GM18858 (cell line): ENCODE data around the gene CACNA1A.
"Not testable (repeated sequence)": the region's sequence is repeated elsewhere in the genome, so short reads cannot be mapped to it uniquely, and the experiment has no call there.

Experiments used
- ATAC-seq: cut with Tn5 transposase; IDR thresholded peaks from one replicate; pipeline ENCODE4 v1.9.1; 2021; ENCODE audit not compliant: unreplicated experiment

Gene CACNA1A

GRCh38 chr19:13427273-13428051 is 78.8 kb downstream of the CACNA1A start:
- no peak for ATAC-seq

DNA sequence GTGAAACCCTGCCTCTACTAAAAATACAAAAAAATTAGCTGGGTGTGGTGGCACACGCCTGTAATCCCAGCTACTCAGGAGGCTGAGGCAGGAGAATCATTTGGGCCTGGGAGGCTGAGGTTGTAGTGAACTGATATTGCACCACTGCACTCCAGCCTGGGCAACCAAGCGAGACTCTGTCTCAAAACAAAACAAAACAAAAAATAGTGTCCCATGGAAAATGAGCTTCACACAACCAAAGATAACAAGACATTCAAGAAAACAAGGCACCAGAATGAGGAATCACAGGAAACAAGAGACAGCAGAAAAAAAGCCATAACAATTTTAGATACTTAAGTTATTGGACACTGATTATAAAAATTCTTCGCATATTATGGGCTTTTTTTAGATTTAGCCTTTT is 80.4 kb downstream of the CACNA1A start:
- not testable (repeated sequence) for ATAC-seq

GRCh38 chr19:13425151-13425550 is 81.1 kb downstream of the CACNA1A start:
- no peak for ATAC-seq

DNA sequence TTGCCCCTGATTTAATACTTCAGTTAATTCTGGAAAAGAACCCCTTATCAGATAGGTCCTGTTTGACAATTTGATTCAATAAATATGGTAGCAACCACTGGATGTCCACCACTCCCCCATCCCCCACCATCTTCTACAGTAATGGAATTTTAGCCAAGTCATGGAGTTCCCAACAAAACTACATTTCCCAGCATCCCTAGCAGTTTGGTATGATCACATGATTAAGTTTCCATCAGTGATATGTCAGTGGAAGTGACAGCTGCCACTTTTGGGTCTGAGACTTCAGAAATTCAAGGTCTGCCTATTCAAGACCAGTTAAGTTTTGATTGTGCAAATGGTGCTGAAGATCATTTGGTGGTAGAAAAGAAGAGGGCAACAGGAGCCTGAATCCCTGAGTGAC is 85.5 kb downstream of the CACNA1A start:
- no peak for ATAC-seq

DNA sequence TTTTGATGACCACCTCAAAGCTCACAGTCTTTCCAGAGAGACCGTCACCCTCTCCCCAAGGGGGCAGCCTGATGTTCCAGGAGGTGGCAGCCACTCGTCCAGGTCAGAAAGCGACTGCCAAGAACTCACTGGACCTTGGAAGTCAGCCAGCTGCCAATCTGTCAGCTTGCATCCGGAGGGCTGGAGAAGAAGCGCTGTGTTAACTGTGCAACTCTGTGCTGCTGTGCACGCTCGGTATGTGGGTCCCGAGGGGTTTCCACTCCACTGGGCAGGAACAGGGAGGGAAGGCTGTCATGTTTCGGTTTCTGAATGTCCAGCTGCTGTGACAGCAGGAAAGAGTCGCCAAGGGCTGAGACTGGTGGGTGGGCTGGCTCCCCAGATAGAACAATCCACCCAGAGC is 89.2 kb downstream of the CACNA1A start:
- ATAC-seq = no peak

DNA sequence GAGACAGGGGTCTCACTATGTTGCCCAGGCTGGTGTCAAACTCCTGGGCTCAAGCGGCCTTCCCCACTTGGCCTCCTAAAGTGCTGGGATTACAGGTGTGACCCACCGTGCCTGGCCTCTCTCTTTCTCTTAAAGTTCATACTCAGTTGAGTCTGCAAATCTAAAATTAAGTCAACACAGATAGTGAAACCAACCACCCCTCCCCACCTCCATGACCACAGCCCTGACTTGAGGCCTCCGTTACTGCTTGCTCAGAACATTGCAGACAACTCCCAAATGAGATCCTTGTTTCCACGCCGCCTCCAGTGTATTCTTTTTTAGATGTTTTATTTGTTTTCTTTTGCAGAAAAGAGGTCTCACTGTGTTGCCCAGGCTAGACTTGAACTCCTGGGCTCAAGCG is 94.4 kb downstream of the CACNA1A start:
- ATAC-seq = no peak

GRCh38 chr19:13410946-13411345 is 95.3 kb downstream of the CACNA1A start:
- no peak for ATAC-seq

DNA sequence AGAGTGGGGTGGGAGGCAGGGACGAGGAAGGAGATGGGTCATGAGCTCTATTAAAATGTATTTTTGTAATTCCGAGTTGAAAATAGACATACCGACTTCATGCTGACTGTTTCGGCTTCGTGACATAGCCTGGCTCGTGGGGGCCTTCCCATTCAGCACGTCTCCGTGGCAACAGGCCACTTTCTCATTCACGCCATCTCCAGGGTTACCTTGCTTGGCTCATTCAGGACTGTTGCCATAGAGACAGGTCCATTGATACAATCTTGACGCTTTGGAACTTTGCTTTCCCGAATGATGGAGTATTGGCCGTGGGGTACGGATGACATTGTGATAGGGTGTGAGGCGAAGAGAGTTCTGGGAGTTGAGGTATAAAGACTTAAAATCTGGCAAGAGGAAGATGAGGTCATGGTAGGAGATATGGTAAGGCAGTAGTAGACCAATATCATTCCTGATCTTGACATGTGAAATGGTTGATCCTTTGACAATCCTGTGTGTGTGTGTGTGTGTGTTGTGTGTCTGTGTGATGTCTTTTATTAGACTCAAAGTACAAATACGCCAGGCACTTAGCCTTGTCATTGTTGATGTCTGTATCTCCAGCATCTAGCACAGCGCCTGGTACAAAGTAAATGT is 97.3 kb downstream of the CACNA1A start:
- ATAC-seq = no peak

GRCh38 chr19:13404236-13404635 is 102.0 kb downstream of the CACNA1A start:
- ATAC-seq = no peak

- no peak for ATAC-seq
Measured at GRCh38 chr19:13401388-13401787, 104.9 kb downstream of the CACNA1A start.

DNA sequence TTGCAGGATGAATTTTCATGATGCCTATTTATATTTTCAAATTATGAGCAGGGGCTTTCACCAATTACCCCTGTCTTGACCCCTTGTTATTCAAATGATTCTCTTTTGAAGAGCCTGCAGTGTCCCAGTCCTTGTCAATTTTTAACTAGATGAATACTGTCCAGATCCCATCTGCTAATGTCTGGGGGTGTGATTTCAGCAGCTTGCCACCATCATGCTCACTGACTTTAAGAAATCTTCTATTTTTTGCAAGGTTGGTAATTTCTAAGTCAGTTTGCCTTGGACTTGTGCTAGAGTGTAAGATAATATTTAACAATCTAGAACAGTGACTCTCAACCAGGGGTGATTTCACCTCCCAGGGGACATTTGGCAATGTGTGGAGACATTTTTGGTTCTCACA is 106.0 kb downstream of the CACNA1A start:
- ATAC-seq = no peak

DNA sequence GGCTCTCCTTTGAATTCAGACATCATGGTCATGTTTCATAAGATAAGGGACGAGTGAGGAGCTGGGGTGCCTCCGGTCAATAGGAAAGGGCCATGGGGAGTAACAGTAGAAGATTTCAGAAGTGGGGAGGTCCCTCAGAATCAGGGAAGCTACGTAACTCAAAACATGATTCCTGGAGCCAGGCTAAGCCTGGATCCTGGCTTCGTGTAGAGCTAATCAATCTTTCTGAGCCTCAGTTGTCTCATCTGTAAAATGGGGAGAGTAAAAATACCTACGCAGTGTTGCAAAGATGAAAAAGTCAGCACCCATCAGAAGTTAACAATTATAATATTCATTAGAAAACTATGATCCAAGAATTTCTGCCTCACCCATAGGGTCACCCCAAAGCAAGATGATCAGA is 106.5 kb downstream of the CACNA1A start:
- no peak for ATAC-seq

DNA sequence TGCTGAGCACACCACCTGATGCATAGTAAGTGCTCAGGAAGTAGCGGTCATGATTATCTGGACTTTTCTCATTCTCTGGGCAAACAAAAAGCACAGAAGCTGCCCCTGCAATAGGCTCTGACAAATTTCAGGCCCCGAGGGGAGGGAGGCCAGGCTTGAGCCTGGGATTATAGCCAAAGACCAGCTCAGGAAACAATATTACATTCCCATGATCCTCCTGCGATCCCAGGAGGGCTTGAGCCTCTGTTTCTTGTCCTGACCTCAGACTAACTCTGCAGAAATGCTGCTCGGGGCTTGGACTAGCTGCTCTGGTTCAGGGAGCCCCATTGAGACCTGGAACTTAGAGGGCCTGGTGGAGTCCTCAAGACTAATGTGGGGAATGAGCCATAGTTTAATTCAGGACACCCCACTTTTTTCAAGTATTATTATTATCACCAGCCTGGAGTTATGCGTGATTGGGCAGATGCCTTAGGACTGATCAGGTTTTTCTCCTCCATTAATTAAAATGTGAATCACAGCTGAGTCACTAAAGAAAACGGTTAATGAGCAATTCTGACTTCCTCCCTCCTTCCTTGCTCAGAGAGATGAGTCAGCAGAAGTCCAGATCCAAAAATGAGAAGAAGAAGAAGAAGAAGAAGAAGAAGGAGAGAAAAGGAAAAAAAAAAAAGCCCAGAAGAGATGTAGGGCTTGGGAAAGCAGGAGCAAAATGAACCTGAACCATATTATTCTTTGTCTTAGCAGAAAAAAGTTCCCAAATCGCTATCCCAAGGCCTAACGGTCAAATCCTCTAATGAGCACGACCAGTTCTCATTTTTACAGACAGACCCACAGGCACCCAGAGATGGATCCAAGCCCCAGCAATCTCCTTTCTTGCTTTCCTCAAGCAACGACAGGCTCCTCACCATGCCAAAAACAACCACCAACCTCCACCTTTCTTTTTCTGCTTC is 107.2 kb downstream of the CACNA1A start:
- no peak for ATAC-seq

DNA sequence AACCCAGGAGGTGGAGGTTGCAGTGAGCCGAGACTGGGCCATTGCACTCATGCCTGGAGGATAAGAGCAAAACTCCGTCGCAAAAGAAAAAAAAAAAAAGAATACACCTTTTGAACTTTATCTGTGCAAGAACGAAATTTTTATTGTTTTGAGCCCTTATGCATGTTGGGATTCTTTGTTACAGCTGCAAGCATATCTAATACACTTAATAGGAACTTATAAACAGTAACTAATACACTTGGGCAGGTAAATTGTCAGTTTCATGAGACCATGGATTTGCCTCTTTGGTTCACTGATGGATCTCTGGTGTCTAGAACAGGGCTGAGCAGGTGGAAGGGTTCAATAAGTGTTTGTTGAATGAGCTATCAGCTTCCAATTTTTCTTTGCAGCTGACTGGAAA is 108.1 kb downstream of the CACNA1A start:
- no peak for ATAC-seq

DNA sequence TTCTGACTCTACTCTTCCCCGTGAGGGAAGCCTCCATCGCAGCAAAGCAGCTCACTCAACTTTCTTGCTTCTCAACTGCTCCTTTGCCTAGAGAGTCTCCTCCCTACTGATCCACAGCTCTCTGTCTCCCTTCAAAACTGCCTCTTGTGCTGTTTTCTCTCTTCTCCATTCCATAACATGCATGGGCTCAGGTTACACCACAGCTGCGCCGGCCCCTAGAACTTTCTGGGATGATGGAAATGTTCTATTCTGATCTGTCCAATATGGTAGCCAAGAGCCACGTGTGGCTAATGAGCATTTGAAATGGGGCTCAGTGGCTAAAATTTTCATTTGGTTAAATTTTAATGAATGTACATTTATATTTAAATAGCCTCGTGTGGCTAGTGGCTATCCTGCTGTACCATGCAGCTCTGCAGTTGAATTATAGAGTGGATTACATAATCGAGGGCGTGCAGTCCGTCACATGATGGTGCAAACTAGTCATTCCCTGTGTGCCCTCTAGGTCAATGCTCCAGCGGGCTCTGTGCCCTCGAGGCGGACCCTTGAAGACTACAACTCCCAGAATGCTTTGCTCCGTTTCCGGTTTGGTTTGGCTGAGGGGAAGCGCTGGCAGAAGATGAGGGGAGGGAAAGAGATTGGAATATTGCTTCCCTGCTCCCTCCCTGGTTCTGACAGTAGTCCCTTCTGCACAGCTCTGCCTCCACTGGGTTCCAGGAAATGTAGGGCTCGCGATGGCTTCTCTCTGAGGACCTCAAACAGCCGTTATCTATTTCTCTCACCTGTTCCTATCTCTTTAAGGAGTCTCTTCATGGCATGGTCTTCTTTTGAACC is 109.8 kb downstream of the CACNA1A start:
- ATAC-seq = no peak

DNA sequence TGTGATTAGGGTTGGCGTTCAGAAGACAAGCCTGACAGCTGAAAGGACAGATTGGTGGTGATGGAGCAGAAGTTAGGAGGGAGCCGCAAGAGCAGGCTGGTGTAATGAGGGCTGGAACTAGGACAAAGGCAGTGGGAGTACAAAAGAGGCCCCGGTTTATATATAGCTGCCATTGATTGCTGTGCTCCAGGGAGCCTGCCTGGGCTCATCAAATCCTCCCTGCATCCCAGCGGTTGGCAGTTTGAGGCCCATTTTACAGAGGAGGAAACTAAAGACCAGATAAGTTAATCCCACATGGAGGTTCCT is 123.7 kb downstream of the CACNA1A start:
- ATAC-seq = no peak

- ATAC-seq = no peak
Measured at GRCh38 chr19:13381827-13382632, 124.2 kb downstream of the CACNA1A start.

DNA sequence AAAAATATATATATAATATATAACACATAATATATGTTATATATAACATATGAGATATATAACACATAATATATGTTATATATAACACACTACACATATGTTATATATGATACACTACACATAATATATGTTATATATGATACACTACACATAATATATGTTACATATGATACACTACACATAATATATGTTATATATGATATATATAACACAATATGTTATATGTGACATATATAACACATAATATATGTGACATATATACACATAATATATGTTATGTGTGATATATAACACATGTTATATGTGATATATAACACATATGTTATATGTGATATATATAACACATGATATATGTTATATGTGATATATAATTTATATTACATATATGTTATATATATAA is 129.7 kb downstream of the CACNA1A start:
- ATAC-seq = no peak

DNA sequence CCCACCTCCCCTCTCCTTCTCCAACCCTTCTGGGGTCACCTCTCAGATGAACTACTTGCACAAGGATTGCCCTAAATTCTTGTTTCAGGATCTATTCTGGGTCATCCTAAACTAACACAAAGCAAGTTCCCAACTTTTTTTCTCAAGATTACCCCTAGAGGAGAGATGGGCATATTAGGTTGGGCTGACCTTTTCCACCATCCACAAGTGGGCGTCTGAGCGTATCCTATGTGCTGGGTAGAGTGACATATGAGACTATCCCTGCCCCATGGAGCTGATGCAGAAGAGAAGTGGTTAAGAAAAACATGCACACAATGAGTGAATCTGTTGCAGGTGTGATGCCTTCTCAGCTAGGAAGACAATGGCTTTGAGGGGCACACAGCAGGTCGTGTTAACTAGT is 132.7 kb downstream of the CACNA1A start:
- no peak for ATAC-seq

GRCh38 chr19:13370948-13371347 is 135.3 kb downstream of the CACNA1A start:
- no peak for ATAC-seq
